ENCODE data around the gene PNLIPRP1.

PNLIPRP1 gene

DNA sequence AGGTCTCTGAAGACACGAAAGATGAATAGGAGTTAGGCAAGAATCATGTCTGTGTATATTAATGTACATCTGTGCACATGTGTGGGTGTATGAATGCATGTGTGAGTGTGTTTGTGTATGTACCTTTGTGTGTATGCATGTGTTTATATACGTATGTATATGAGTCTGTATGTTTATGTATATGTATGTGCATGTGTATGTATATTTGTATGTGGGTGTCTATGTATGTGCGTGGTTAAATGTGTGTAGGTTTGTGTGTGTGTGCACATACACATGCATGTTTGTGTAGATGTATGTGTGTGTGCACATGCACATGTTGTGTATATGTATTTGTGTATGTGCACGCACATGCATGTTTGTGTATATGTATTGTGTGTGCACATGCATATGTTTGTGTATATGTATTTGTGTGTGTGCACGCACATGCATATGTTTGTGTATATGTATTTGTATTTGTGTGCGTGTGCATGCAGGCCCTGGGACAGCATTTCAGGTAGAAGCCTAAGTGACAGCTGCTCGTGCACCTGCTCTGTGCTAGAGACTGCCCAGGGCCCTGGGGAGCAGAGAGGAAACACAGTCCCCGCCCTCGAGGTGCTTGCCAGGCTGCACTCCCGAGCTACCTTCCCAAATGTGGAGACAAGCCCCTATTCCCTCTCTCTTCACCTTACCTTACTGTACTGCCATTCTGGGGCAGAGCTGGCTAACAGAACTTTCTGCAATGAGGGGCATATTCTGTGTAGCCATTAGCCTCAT lies 12.1 kb downstream of the PNLIPRP1 start:
- DNase-seq: no peak

DNA sequence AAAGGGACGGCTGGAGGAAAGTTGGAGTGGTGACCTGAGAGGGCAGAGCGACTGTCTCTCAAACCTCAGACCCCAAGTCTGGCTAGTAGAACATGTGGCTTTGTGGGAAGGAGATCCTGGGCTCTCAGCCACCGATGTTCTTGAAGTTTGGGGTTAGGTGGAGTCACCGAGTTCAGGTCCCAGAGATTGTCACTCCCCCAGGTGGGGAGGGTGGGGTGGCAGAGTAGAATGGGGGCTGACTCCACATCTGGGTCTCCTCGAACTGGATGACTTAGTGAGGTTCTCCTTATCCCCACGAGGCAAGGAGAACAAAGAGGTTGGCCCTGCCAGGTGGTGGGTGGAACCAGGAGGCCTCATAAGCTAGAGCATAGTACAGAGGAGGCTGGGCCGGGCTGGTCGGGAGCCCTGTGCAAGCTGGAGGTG lies 15.3 kb downstream of the PNLIPRP1 start:
- no peak for DNase-seq

DNA sequence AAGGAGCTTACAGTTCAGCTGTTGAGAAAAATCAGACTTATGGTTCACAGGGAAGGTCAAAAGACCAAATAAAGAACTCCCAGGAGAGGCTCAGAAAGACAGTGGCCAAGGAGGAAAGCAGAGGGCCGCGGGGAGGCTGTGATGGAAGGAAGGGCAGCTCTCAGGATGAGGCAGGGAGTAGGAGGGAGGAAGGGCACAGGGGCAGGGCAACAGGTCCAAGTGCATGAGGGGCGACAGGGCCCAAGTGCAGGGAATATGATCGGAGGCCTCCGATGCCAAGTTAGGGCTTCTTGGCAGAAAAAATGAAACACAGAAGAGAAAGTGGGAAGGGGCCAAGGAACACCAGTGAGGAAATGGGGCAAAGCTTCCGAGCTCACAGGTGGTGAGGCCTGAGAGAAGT lies 16.6 kb downstream of the PNLIPRP1 start:
- DNase-seq: no peak

DNA sequence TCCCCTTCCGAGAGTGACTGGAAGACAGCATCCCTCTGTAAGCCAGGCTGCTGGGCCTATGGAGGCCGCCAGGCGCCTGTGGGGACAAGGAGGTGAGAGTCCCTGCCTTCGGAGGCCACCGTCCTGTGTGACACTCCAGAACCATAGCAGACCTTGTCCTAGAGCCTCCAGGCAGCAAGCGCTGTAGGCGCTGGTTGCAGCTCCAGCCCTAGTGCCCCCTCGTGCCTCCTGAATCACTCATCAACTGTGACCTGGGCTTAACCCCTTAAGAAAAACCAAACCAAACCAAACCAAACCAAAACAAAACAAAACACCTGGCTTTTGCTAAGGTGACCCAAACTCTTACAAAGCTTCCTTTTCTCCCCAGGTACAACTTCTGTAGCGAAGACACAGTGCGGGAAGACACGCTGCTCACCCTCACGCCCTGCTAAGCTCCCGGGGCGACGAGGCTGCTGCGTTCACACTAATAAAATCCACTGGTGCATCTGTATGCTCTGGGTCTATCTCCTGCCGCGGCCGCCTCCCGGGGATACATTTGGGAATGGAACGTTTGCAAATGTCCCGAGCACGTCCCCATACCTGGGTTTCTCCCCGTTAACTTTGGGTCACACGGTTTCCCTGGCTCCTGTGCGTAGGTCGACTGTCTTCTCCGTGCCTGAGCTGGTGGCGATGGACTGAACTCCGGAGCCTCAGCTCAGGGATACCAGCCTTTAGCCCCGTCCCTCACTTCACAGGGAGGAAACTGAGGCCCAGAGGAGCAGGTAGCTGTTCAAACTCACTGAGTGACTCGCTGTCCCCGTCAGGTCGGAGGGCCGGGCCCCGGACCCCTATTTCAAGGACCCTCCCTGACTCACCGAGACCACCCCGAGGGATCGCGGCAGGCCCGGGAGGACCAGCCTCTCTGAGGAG lies 18.2 kb downstream of the PNLIPRP1 start:
- DNase-seq: no peak

DNA sequence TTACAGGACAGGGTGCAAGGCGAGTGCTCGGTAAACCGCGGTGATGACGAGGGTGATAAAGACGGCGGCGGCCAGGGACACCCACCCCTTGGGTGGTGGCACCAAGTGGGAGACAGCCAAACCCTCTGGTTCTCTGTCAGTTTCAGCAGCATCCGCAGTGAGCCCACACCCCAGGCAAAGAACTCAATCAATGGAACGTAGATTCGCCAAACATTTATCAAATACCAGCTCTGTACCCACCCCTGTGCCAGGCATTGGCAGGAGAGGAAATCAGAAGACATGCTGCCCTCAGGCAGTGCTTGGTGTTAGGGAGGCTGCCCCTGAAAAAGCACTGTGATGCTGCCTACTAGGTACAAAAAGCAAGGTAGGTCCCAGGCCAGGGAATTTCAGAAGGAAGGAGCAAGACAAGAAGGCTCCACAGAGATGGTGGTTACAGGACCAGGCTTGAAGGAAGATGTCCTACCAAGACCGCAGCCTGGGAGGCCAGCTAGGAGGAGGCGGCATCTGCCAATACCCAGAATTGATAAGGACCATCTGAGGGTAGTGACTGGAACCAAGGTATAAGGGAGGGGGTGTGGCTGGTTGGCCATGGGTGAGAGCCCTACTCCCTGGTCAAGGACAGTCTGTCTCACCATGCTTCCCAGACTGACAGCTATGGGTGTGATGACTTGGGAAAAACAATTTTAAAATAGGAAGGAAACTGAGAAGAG lies 19.8 kb downstream of the PNLIPRP1 start:
- no peak for DNase-seq

DNA sequence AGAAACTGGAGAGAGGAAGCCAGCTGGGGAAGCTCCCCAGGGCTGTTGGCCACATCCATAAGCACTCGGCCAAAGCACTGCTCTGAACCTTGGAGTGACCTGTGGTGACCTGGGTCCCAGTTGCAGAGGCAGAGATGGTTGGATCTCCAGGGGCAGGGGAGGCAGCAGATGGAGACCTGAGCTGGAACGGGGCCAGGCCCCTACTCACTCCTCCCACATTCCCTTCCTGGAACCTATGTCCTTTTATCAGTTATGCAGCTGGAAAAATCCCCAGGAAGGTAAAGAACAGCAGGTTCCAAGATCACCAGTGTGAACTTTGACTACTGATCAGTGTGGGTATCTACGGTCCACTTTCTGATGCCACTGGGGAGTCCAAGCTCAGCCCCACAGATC lies 20.4 kb downstream of the PNLIPRP1 start:
- no peak for DNase-seq

DNA sequence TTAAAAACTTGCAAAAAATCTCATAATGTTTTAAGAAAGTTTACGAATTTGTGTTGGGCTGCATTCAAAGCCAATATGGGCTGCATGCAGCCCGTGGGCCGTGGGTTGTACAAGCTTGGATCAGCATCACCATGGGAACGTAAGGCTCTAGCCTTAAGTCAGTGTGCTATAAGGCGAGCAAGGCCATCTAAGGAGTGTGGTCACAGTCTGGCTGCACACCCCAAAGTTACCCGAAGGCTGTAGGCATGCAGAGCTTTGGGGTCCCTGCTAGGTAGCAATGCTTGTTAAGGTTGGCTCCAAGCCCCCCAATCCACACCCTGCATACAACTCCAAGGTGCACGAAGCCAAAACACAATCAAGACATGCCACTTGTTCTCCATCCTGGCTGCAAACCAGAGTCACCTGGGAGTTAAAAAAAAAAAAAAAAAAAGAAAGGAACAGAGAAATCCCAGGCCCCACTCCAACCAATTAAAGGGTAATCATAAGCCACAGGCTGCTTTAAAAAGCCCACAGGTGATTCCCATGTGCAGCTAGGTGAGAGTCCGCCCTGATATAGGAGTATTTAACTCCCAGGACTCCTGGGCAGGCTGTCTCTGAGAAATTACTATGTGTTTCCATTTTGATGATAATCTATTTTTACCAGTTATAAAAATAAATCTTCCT lies 21.5 kb downstream of the PNLIPRP1 start:
- DNase-seq: no peak

DNA sequence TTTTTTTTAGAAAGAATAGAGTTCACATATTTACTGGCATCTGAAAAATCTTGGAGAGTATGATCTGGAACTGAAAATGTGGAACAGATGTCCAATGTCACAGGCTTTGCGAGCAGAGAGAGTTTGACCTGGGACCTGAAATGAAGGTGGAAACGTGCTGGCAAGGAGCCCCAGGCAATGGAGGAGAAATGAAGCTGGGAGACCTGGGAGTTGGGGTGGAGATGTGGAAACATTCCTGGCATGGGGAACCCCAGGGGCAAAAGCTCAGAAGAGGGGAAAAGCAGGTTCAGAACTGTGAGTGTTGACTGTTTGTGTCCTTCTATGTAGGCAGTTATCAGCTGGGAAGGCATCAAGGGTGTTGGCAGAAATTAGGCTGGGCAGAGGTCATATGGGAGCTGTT lies 22.7 kb downstream of the PNLIPRP1 start:
- DNase-seq: no peak

DNA sequence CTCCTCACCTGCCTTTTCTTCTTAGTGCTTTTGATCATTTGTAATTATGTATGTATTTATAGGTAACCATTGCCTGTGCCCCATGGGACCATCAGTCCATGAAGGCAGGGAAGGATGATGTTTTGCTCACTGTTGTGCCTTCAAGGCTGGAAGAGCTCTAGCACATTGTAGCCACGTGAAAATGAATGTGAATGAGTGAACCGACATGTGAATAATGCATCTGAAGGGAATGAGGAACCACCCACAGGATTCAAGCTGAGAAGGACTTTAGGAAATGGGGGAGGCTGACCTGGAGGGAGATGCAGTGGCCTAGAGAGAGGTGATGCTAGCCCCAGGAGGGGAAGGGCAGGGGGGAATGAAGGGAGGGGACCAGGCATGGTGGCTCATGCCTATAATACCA lies 24.0 kb downstream of the PNLIPRP1 start:
- no peak for DNase-seq

DNA sequence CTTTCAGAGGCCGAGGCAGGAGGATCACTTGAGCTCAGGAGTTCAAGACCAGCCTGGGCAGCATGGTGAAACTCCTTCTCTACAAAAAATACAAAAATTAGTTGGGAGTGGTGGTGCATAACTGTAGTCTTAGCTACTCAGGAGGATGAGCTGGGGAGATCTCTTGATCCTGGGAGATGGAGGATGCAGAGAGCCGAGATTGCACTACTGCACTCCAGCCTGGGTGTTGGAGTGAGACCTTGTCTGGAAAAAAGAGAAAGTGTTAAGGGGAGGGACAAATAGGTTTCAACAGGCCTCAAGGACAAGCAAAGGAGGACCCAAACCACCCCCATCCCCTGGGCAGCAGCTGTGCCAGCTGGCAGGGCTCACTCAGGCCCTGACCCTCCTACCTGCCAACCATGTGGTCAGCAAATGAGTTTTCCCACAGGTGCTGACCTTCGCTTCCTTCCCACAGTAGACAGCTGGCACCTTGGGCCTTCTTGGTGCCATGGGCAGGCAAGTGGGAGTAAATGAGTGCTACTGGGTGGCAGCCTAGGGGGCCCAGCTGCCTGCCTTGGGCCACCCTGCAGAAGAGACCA lies 24.5 kb downstream of the PNLIPRP1 start:
- no peak for DNase-seq

DNA sequence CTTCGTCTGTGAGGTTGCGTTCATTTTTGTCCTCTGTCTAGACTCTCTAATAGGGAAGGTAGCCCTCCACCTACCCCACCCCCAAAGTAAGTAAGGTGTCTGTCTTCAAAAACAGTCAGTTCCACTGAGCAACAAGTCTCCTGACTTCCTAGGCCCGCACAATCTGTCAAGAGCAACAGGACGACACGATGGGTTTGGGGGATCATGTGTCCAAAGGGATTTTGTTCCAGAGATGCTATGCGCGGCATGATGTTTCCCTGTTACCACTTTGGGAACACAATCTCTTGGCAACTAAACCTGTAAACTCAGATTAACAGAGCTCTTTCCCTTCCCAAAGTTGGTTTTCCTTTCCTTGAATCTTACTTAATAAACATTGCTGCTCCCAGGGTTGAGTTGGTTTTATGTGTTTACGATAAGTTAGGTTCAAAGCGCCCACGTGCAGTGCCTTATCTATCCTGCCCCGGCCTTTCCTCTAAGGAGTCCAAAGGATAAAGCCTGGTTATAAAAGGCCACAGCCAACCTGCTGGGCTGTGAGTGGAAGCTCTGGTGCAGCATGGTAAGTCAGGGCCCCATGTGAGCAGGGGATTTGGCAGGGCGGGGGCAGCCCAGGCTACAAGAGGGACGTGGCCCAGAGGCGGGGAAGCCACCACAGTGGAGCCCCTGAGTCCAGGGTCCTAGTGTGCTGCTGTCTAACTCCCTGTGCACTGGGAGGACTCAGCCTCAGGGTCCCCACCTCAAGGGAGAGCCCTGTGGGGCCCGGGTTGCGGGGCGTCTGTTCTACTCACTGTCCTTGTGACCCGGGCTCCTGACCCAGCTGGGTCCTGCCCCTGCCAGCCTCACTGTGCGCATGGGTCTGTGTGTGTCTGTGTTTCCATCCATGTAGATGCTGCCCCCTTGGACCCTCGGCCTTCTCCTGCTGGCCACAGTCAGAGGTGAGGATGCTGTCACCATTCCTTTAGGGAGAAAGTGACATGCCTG lies 30.0 kb downstream of the PNLIPRP1 start, which contains the start of gene PNLIPRP2:
Gene PNLIPRP2 (plus strand): TSS at position 531 of the 978 bp plus-strand sequence.
- DNase-seq: no peak

DNA sequence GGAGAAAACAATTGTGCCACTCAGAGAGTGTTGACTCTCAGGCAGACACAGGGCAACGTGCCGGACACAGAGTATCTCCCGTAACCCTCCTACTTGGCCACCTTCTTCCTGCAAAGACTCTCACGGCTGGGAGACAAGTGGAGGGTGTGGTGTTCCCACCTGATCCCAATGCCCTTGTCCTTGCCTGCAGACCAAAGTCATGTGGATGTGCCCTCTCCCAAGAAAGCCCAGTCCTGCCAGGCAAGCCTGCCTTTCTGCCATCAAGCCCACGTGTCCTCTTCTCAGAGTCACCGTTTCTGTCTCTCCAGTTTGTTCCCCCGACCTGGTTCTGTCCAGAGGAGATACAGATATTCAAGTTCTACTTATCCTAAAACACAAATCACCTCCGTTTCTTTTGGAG lies 30.7 kb downstream of the PNLIPRP1 start:
- DNase-seq: no peak

DNA sequence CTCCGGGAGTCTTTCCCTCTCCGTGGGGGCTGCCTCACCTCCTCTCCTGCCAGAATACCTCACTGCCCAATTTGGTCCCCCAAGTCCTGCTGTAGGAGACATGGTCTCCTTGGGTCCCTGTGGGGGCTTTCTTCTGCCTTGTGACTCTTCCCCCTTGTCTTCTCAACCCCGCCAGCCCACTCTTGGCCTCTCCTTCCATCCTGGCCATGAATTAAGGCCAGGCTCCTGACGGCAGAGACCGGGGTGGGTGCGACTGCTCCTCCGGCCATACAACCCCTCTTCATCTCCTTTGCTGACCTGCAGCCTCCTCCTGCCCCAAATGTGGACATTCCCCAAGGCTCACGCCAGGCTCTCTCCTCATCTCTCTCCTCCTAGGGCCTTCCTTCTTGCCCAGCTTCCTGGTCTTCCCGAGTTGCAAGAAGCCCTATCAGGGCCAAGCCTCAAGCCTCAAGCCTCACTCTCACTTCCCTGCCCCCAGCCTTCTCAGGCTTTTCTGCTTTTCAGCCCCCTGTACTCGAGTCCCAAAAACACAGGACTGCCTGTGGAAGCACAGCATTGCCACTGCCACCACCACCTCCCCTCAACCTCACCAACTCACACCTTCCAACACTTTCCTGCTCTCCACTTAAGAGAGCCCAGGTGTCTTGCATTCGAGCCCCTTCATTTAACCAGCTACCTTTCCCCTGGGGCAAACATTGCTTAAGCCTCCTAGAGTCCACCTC lies 31.3 kb downstream of the PNLIPRP1 start:
- DNase-seq: no peak

DNA sequence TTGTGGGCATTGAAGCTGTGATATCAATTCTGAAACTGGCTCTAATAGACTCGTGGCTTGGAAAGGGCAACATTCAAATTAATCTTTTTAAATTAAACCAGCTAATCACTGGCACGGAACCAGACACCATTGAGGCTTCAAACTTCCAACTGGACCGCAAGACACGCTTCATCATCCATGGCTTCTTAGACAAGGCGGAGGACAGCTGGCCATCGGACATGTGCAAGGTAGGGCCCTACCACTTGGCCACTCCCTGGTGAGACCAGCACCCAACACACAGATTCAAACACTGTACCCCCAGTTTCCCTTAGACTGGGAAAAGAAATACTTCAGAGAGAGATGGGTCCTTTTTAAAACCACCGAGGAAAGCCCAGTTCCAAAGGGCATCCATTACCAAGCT lies 35.1 kb downstream of the PNLIPRP1 start:
- DNase-seq: no peak

DNA sequence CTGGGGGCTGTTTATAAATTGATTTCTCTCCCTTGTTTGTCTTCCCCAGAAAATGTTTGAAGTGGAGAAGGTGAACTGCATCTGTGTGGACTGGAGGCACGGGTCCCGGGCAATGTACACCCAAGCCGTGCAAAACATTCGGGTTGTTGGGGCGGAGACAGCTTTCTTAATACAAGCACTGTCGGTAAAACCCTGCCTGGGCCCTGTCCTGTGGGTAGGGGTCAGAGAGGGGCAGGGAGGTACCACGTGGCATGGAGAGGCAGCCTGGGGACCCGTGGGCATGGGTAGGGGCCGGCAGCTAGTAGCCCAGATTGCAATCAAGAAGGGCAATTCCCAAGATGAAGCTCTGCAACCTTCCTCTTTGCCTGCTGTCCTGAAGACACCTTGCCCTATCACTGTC lies 36.1 kb downstream of the PNLIPRP1 start:
- DNase-seq: no peak

DNA sequence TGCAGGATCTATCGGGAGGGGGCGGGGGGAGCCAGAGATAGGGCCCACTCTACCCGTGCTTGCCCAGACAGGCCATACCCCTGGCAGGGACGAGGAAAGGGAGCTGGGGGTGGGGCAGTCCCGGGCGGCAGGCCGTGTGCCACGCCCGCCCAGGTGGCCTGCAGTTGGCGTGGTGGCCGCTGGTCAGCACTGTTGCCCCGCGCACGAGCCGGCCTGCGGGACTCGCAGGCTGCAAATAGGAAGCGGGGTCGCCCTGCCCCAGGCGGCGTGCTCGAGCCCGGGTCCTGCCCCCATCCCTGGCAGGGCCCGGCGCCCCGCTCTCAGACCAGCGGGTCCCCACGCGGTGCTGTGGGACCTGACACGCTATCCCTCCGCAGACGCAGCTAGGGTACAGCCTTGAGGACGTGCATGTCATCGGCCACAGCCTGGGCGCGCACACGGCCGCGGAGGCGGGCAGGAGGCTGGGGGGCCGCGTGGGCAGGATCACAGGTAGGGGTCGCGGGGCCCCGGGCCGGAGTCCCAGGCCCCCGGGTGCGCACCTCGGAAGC lies 36.7 kb downstream of the PNLIPRP1 start:
- DNase-seq: no peak

DNA sequence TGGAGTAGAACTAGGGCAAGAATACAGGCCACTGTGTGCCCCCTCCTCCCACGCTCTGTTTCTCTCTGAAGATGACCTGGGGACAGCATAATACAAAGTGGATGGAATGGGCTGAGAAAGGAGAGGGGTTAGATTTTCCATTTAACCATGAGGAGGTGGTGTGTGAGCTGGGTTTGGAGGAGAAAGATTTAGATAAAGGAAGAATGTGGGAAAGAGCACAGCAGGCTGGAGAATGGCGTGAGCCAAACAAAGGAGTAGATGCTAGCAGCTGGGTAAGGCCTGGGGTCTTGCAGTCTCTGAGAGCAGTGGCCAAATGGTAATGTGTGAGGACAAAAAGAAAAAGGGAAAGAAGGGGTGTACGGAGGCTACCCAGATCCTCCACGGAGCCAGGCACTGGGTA lies 38.6 kb downstream of the PNLIPRP1 start:
- DNase-seq: no peak

DNA sequence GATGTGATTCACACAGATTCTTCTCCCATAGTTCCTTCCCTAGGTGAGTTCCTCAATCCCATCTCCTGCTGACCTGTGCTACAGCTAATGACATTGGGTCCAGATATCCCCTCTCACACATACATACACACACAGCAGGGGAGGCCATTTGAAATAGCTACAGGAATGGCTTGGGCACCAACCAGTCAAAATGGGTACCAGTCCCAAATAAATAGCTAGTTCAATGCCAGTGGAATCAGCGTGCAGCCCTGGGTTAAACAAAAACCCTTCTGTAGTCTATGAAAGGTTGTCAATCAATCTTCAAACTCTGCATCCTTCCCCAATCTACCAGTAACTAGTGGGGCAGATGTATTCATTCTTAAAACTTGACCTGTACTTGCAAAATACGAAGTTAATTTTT lies 39.3 kb downstream of the PNLIPRP1 start:
- no peak for DNase-seq

DNA sequence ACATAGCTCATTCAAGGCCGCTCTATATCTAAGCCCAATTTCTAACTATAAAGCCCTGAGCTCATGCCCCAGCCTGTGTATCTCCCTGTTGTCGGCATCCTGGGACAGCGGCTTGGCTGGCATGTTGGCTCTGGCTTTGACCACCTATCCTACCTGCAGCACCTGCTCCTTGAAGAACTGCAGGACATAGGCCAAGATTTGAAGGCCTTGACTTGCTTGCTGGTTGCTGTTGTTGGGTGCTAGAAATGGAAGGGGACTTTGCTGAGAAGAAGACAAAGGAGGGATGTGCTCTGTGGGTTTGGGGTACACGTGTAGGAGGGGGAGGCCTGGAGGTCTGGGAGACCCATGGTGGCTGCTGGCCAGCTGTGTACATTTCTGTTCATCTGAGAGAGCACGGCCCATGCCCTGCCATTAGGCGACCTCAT lies 41.1 kb downstream of the PNLIPRP1 start:
- no peak for DNase-seq

DNA sequence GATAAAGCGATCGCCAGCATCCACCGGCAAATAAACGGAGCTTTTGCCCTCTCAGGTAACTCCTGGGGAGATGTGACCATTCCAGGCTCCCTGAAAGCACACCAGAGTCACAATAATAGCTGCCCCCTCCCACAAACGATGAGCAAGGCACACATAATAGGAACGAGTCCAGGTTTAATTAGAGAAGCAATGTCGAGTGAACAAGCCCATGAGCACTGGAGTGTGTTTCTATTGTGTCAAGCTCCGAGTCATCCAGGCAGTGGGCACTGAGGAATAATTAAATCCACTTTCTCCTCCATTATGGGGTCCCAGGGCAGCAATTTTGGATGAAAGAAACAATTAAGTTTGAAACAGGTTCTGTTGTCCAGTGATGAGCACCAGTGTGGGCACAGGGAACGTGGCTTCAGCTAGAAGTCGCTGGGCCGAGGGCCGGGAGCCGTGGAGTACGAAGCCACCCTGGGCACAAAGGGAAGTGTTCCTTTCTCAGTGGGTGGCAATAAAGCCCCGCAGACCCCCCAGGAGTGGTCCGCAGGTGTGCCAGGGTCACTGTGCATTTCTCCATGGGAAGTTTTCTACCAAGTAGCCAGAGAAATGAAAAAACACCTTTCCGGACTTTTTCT lies 41.9 kb downstream of the PNLIPRP1 start:
- no peak for DNase-seq

Measured in activated CD8-positive, alpha-beta memory T cell treated with anti-CD3 and anti-CD28 coated beads, Interleukin-2, amount 50 U/mL, for 48 hours (primary cell).